Sigmoid colon (tissue), 7 donors: ENCODE data around the gene C2orf80. TPM values are rescaled to one million over a fixed set of nuclear protein-coding genes. Genes with fewer than 3 reads are reported as not detected.

Source experiments
- DNase-seq: peaks from one replicate; pipeline ENCODE4 v3.0.0-alpha.2; 2019
- H3K27ac ChIP-seq, 4 donors: fragments of 200-600 bp; sonication (generic); one replicate each; pipeline ENCODE4 v1.5.1; 2016 to 2019; ENCODE audit warnings: mild to moderate bottlenecking in 1 of 4
- H3K27me3 ChIP-seq, 3 donors: fragments of 200-600 bp; sonication (generic); one replicate each; pipeline ENCODE4 v1.5.1; 2019; ENCODE audit warnings: mild to moderate bottlenecking in 1 of 3
- H3K36me3 ChIP-seq, 4 donors: fragments of 200-600 bp; sonication (generic); one replicate each; pipeline ENCODE4 v1.5.1; 2016 to 2019
- H3K4me1 ChIP-seq, 4 donors: fragments of 200-600 bp; sonication (generic); one replicate each; pipeline ENCODE4 v1.5.1; 2017 to 2019
- H3K4me3 ChIP-seq, 4 donors: fragments of 200-600 bp; sonication (generic); one replicate each; pipeline ENCODE4 v1.5.1; 2017 to 2019; ENCODE audit warnings: mild to moderate bottlenecking in 2 of 4, moderate library complexity in 1 of 4
- H3K9me3 ChIP-seq, 4 donors: fragments of 200-600 bp in 3 of 4; sonication (generic) in 3 of 4; one replicate each; pipeline versions ENCODE4 v1.5.1 to v1.6.1; 2013 to 2019
- EP300 ChIP-seq, 4 donors: sonication (generic); formaldehyde crosslinking; IDR thresholded peaks; one replicate each; pipeline ENCODE4 v1.6.1; 2017; ENCODE audit warnings: antibody characterized with exemption in 4 of 4
- POLR2A ChIP-seq, 2 donors: fragments of 450-650 bp; IDR thresholded peaks; one replicate each; pipeline ENCODE4 v1.6.1; 2016; ENCODE audit warnings: antibody characterized with exemption in 2 of 2, mild to moderate bottlenecking in 2 of 2, moderate library complexity in 2 of 2
- POLR2AphosphoS5 ChIP-seq, 4 donors: sonication (generic); formaldehyde crosslinking; IDR thresholded peaks; one replicate each; pipeline ENCODE4 v1.6.1; 2017; ENCODE audit warnings: antibody characterized with exemption in 4 of 4
- WGBS, 2 donors: extraction: QIAGEN DNeasy Blood & Tissue Kit; methylation state at CpG; one replicate each; pipeline ENCODE4 v1.1.7; 2013; 5-methylcytosine and 5-hydroxymethylcytosine counted together
- intact Hi-C: fragments of 100-400 bp; cut with DNase I; formaldehyde crosslinking; loops from one replicate; pipeline ENCODE4 v1.15.1; 2023
- polyA plus RNA-seq, 3 donors: library from polyadenylated mRNA; stranded (reverse); fragments of 200-250 nt; gene quantifications; one replicate each; pipeline ENCODE4 v1.2.3, GENCODE V29; 2013
- total RNA-seq, 4 donors: library from RNA; depleted of rRNA; stranded (reverse); fragments of >200 nt; gene quantifications; one replicate each; pipeline ENCODE4 v1.1.0, GENCODE V29; 2016
- TF ChIP-seq, protein P1 (sequence below), 4 experiments: fragments of 450-650 bp in 3 of 4; fragments of 200-600 bp in 1 of 4; IDR thresholded peaks; one replicate each; pipeline ENCODE4 v1.5.1; 2016 to 2019; ENCODE audit warnings: antibody characterized with exemption in 4 of 4, mild to moderate bottlenecking in 3 of 4, moderate library complexity in 2 of 4
- donor health status: healthy with polysubstance abuse.
- donor health status: Bipolar disorder and iron deficiency.
- donor health status: healthy.

C2orf80 gene
- not detected for total RNA-seq
- not detected for polyA plus RNA-seq

GRCh38 chr2:208189810-208190503 lies at the start of gene C2orf80:
Gene C2orf80 (minus strand): TSS chr2:208190030. CDS start chr2:208186986, 3,044 bp downstream.
- WGBS, 2 donors: 81 to 87% methylated on average over 10 of the region's 10 CpGs

DNA sequence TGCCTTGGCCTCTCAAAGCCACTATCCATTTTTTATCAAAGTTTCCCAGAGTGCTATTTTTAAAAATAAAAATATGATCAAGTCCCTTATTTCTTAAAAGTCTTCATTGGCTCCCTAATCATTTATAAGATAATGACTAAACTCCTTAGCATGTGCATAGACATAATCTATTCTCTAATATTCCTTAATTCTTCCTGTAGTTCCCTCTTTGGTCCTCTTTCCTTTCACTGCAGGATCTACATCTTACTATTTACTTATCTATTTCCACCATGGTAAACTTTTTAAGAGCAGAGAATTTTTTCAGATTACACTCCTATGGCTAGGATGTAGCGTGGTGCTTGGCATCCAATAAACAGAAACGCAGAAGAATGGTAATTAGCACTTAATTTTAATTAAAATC lies 46.0 kb upstream of the C2orf80 start:
- Histone ChIP-seq H3K27me3 (no peaks in the 10 kb centered on the region), H3K27ac (no peak overlapping the region), H3K9me3 (no peaks in the 10 kb centered on the region), H3K4me3 (no peak overlapping the region), H3K4me1 (no peaks in the 10 kb centered on the region), H3K36me3 (peaks cover 0 to 57% (median 26%) of the 10 kb centered on the region in 4 donors)
- intact Hi-C loops: no loop called here
- no peak for DNase-seq
- 95 to 99% methylated on average over 2 of the region's 2 CpGs for WGBS, 2 donors
- TF ChIP-seq EP300 (IDR thresholded peaks at IDR 0.05) (no peak), POLR2A (IDR thresholded peaks at IDR 0.05) (no peak), POLR2AphosphoS5 (IDR thresholded peaks at IDR 0.05) (no peak)
- TF ChIP-seq, protein P1, sequence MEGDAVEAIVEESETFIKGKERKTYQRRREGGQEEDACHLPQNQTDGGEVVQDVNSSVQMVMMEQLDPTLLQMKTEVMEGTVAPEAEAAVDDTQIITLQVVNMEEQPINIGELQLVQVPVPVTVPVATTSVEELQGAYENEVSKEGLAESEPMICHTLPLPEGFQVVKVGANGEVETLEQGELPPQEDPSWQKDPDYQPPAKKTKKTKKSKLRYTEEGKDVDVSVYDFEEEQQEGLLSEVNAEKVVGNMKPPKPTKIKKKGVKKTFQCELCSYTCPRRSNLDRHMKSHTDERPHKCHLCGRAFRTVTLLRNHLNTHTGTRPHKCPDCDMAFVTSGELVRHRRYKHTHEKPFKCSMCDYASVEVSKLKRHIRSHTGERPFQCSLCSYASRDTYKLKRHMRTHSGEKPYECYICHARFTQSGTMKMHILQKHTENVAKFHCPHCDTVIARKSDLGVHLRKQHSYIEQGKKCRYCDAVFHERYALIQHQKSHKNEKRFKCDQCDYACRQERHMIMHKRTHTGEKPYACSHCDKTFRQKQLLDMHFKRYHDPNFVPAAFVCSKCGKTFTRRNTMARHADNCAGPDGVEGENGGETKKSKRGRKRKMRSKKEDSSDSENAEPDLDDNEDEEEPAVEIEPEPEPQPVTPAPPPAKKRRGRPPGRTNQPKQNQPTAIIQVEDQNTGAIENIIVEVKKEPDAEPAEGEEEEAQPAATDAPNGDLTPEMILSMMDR (IDR thresholded peaks at IDR 0.05): no peak

More at GRCh38 chr2:208189810-208190503, at the start of gene C2orf80:
- no peak within 1 kb of the TSS for H3K4me3 ChIP-seq
- intact Hi-C loops: no loop called here
- H3K36me3 ChIP-seq: no peaks in the 10 kb centered on the region
- H3K4me1 ChIP-seq: no peaks in the 10 kb centered on the region
- no peak for DNase-seq
- no peaks in the 10 kb centered on the region for H3K9me3 ChIP-seq
- TF ChIP-seq POLR2AphosphoS5 (IDR thresholded peaks at IDR 0.05): no peak
- no peak for TF ChIP-seq EP300 (IDR thresholded peaks at IDR 0.05)
- TF ChIP-seq, protein P1 (IDR thresholded peaks at IDR 0.05): no peak
- no peak for TF ChIP-seq POLR2A (IDR thresholded peaks at IDR 0.05)
- peaks cover 0 to 5% (median 0%) of the 10 kb centered on the region in 3 donors for H3K27me3 ChIP-seq
- H3K27ac ChIP-seq: no peak within 1 kb of the TSS

DNA sequence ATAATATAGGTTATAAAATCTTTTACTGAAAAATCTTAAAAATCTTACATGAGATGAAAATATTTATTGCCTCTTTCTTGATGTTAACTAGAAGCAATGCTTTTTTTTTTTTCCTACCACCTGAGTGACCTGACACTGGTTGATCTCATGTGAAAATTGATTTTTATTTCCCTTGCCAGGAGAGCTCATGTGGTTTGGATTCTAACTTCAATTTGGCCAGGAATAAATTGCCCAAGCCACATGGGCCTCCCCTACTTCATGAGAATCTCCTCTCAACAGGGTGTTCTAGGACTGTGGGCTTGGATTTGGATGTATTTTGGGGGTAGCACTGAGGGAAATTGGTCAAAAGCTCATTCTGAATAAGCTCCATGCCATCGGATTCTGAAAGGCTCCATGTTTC lies 45.0 kb upstream of the C2orf80 start:
- intact Hi-C loops: no loop called here
- Histone ChIP-seq H3K27ac (no peak overlapping the region), H3K9me3 (no peaks in the 10 kb centered on the region), H3K4me3 (no peak overlapping the region), H3K27me3 (no peaks in the 10 kb centered on the region), H3K36me3 (peaks cover 0 to 47% (median 23%) of the 10 kb centered on the region in 4 donors), H3K4me1 (no peaks in the 10 kb centered on the region)
- TF ChIP-seq POLR2A (IDR thresholded peaks at IDR 0.05) (no peak), EP300 (IDR thresholded peaks at IDR 0.05) (no peak), POLR2AphosphoS5 (IDR thresholded peaks at IDR 0.05) (no peak)
- TF ChIP-seq, protein P1 (IDR thresholded peaks at IDR 0.05): no peak
- 89 to 95% methylated on average over 1 of the region's 1 CpG for WGBS, 2 donors
- DNase-seq: no peak

DNA sequence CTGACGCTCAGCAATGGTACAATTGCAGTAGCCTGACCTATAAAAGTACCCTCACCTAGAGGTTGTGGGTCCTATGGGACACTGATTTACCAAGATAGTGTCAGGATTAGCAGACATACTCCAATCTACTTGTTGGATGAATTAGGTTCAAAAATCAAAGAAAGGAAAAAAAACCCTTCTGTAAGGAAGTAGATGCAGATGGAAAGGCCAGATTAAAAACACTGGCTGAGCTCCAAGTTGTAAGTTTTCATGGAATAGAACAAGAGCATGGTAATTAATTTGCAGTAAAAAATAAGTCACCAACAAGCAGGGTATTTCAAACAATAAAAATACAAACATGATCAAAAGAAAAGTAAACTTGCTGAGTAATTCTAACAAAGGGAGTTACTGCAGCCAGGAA lies 38.6 kb upstream of the C2orf80 start:
- no peaks in the 10 kb centered on the region for H3K4me1 ChIP-seq
- 57 to 74% methylated on average over 1 of the region's 1 CpG for WGBS, 2 donors
- DNase-seq: no peak
- TF ChIP-seq POLR2AphosphoS5 (IDR thresholded peaks at IDR 0.05): no peak
- TF ChIP-seq EP300 (IDR thresholded peaks at IDR 0.05): no peak
- no peak for TF ChIP-seq POLR2A (IDR thresholded peaks at IDR 0.05)
- TF ChIP-seq, protein P1 (IDR thresholded peaks at IDR 0.05): no peak
- no peak overlapping the region for H3K27ac ChIP-seq
- no peak overlapping the region for H3K4me3 ChIP-seq
- H3K36me3 ChIP-seq: no peaks in the 10 kb centered on the region
- H3K9me3 ChIP-seq: no peaks in the 10 kb centered on the region
- intact Hi-C loops: no loop called here
- H3K27me3 ChIP-seq: no peaks in the 10 kb centered on the region
